ENCODE results near the gene SUPT5H. TPM values are rescaled to one million over a fixed set of nuclear protein-coding genes. Genes with fewer than 3 reads are reported as not detected.
A peak's percentile ranks its signal among the peaks of the same experiment; 100 is the strongest.

SUPT5H gene
- total and polyA plus RNA-seq, 9 donors: 51.4 to 163 (median 101) TPM

DNA sequence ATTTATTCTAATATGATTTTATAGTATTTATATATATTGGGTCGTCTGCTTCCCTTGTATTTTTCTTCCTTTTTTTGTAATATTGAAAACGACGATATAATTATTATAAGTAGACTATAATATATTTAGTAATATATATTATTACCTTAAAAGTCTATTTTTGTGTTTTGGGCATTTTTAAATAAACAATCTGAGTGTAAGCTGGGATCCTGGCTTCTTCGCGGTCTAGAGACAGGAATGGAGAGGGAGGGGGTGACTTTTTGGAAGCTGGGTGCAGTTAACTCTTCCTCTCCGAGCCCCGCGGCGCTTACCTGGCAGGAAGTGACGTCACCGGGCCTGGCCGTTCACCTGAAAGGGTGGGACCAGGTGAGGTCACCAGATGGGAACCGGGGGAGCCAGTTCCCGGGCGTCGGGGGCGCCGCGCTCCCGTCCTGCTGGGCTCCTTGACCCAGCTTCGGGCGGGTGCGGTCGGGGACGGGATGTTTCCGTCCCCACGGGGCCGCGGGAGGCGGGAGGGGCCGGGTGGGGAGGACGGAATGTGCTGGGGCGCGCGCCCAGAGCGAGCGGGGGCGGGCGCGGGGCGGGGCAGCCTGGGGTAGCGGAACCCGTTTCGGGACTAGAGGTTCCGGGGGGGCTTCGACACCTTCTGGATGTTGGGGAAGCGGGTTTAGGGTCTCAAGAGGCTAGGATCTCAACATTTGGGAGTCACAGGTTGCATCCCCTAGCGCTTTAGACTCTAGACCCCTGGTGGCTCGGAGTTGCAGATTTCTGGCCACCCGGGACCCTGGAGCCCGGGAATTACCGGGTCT, 36.0 kb upstream of the SUPT5H start:
- Histone ChIP-seq H3K27ac (peak overlapping the region; percentile 87 to 98), H3K27me3 (no peaks in the 10 kb centered on the region), H3K4me3 (peak overlapping the region; percentile 97), H3K9me3 (no peaks in the 10 kb centered on the region), H3K36me3 (no peaks in the 10 kb centered on the region), H3K4me1 (ENCODE audit: insufficient read depth) (peaks cover 8% of the 10 kb centered on the region)
- intact Hi-C loops (cut with DNase I): no loop called here
- 0 to 1% (median 1%) methylated on average over 26 to 52 of the region's 52 CpGs for WGBS, 3 donors
- TF ChIP-seq POLR2A (IDR thresholded peaks at IDR 0.05) (peak; percentile 71), EP300 (IDR thresholded peaks at IDR 0.05) (peak; percentile 84)
- TF ChIP-seq, protein P1, sequence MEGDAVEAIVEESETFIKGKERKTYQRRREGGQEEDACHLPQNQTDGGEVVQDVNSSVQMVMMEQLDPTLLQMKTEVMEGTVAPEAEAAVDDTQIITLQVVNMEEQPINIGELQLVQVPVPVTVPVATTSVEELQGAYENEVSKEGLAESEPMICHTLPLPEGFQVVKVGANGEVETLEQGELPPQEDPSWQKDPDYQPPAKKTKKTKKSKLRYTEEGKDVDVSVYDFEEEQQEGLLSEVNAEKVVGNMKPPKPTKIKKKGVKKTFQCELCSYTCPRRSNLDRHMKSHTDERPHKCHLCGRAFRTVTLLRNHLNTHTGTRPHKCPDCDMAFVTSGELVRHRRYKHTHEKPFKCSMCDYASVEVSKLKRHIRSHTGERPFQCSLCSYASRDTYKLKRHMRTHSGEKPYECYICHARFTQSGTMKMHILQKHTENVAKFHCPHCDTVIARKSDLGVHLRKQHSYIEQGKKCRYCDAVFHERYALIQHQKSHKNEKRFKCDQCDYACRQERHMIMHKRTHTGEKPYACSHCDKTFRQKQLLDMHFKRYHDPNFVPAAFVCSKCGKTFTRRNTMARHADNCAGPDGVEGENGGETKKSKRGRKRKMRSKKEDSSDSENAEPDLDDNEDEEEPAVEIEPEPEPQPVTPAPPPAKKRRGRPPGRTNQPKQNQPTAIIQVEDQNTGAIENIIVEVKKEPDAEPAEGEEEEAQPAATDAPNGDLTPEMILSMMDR (IDR thresholded peaks at IDR 0.05): no peak
- peak; percentile 91 to 96 (median 93) for DNase-seq

DNA sequence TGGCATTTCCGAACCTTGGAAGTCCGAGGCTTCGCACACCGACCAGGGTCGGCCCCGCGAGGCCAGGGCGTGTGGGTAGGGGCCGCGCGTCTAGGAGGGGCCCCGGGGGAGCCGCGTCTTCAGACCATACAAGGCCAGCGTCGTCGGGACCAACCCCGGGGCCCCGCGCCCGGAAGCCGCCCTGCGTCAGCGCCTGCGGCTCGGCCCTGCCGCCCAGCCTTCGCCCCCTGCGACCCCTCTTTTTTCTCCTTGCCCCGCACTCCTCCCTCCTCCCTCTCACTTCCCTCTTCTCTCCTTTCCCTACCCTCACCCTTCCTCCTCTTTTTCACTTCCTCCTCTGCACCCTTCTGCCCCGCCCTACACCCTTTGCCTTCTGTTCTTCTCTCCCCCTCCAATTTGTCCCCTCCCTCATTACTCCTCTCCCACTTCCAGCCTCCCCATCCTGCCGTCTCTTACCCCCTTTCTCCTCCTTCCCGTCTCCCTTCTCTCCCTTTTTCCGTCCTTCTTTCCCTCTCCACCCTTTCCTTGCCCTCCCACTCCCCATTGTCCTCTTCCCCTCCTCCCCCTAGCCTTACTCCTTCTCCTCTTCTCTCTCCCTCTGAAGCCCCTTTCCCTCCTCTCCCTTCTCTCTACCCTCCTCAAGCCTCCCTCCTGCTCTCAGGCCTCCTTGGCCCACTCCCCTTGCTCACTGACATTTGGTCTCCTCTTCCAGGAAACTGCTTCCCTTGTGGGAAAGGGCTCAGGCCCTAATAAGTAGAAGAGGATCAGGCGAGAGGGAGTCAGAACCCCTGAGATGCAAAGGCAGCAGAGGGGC, 35.2 kb upstream of the SUPT5H start:
- TF ChIP-seq, protein P1 (IDR thresholded peaks at IDR 0.05): peak in 1 of 3 donors; percentile 25
- TF ChIP-seq POLR2A (IDR thresholded peaks at IDR 0.05) (peak; percentile 32), EP300 (IDR thresholded peaks at IDR 0.05) (no peak)
- peak; percentile 83 to 93 (median 89) for DNase-seq

DNA sequence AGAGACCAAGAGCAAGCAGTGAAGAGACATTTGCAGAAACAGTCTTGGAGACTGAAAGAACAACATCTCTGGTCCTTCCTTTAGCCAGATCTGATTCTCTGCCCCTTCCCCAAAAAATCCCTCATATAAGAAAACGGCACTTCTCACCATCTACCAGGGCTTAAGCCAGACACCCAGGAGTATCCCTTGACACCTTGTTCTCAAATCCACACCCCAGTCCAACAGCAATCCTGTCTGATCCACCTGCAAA, 34.6 kb upstream of the SUPT5H start:
- no peaks in the 10 kb centered on the region for H3K36me3 ChIP-seq
- intact Hi-C loops (cut with DNase I): no loop called here
- no peak for DNase-seq
- peak overlapping the region; percentile 87 to 98 for H3K27ac ChIP-seq
- H3K9me3 ChIP-seq: no peaks in the 10 kb centered on the region
- no peaks in the 10 kb centered on the region for H3K27me3 ChIP-seq
- H3K4me1 ChIP-seq (ENCODE audit: insufficient read depth): peaks cover 21% of the 10 kb centered on the region
- no peak for TF ChIP-seq POLR2A (IDR thresholded peaks at IDR 0.05)
- TF ChIP-seq EP300 (IDR thresholded peaks at IDR 0.05): no peak
- TF ChIP-seq, protein P1 (IDR thresholded peaks at IDR 0.05): no peak
- 39 to 57% (median 42%) methylated on average over 1 of the region's 1 CpG for WGBS, 3 donors
- peak overlapping the region; percentile 97 for H3K4me3 ChIP-seq

More for the DNA sequence above, 35.2 kb upstream of the SUPT5H start:
- Histone ChIP-seq H3K4me3 (peak overlapping the region; percentile 97), H3K36me3 (no peaks in the 10 kb centered on the region), H3K27me3 (no peaks in the 10 kb centered on the region), H3K27ac (peak overlapping the region; percentile 87 to 98), H3K4me1 (ENCODE audit: insufficient read depth) (peaks cover 16% of the 10 kb centered on the region), H3K9me3 (no peaks in the 10 kb centered on the region)
- intact Hi-C loops (cut with DNase I): no loop called here
- WGBS, 3 donors: 2% methylated on average over 35 of the region's 35 CpGs

DNA sequence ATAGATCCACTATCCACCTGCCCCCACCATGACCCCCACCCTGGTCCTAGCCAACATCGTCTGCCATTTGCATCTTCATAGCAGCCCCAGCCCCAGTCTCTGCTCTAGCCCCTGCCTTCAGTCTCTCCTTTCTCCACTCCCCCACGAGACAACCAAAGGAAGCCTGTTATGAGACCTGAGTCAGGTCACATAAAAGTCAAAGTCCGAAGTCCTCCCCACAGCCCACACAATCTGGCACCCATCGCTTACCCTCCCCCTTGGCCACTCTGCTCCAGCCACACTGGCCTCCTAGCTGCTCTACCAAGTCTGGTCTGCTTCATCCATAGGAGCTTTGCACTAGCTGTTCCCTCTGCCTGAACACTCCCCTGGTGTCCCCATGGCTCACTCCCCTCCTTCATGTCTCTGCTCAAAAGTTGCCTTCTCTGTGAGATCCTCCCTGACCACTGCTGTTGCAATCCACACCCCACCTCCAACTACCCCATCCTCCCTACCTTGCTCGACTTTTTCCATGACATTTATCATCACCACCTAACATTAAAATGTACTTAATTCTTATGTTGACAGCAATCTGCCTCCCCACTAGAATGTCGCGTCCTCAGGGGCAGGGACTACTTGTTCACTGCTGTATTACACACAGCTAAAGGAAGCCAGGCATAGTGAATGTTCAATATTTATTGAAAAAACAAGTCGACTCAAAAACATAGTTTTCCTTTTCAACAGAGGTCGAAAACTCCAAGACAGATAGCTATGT, 34.1 kb upstream of the SUPT5H start:
- peak overlapping the region; percentile 87 to 98 for H3K27ac ChIP-seq
- no peaks in the 10 kb centered on the region for H3K36me3 ChIP-seq
- H3K9me3 ChIP-seq: no peaks in the 10 kb centered on the region
- TF ChIP-seq, protein P1 (IDR thresholded peaks at IDR 0.05): peak in 1 of 3 donors; percentile 8
- TF ChIP-seq POLR2A (IDR thresholded peaks at IDR 0.05): peak; percentile 61
- no peak for TF ChIP-seq EP300 (IDR thresholded peaks at IDR 0.05)
- 10 to 12% (median 11%) methylated on average over 9 of the region's 9 CpGs for WGBS, 3 donors
- peak in 3 of 5 donors; percentile 65 to 78 (median 65) for DNase-seq
- peak overlapping the region; percentile 97 for H3K4me3 ChIP-seq
- H3K4me1 ChIP-seq (ENCODE audit: insufficient read depth): peaks cover 24% of the 10 kb centered on the region
- H3K27me3 ChIP-seq: no peaks in the 10 kb centered on the region
- intact Hi-C loops (cut with DNase I): no loop called here

Measured in ovary (tissue), 9 donors.